Left ventricle myocardium superior (tissue), 1 donor: ENCODE data around the gene NPEPPS. TPM values are rescaled to one million over a fixed set of nuclear protein-coding genes. Genes with fewer than 3 reads are reported as not detected.

Source experiments
- ATAC-seq: fragments of 200-7000 bp; cut with Tn5 transposase; one replicate; pipeline ENCODE4 v1.9.1; 2020; ENCODE audit warnings: mild to moderate bottlenecking, moderate library complexity
- DNase-seq: peaks from one replicate; pipeline ENCODE4 v3.0.0-alpha.2; 2020
- intact Hi-C: fragments of 100-400 bp; cut with micrococcal nuclease; formaldehyde crosslinking; loops from one replicate; pipeline ENCODE4 v1.11.0; 2022
- total RNA-seq: library from RNA; stranded (reverse); fragmentation: NEBNext Ultra II Directional; extraction: Animal tissue kit (Norgen Biotek cat#: 25700); gene quantifications from one replicate; pipeline ENCODE4 v1.2.1, GENCODE V29; 2021
- donor health status: DM: no; HTN: yes; CAD: no; lungs with severe emphysema.

The NPEPPS gene
- total RNA-seq, 1 donor from 2014 or later: 93.0 TPM

DNA sequence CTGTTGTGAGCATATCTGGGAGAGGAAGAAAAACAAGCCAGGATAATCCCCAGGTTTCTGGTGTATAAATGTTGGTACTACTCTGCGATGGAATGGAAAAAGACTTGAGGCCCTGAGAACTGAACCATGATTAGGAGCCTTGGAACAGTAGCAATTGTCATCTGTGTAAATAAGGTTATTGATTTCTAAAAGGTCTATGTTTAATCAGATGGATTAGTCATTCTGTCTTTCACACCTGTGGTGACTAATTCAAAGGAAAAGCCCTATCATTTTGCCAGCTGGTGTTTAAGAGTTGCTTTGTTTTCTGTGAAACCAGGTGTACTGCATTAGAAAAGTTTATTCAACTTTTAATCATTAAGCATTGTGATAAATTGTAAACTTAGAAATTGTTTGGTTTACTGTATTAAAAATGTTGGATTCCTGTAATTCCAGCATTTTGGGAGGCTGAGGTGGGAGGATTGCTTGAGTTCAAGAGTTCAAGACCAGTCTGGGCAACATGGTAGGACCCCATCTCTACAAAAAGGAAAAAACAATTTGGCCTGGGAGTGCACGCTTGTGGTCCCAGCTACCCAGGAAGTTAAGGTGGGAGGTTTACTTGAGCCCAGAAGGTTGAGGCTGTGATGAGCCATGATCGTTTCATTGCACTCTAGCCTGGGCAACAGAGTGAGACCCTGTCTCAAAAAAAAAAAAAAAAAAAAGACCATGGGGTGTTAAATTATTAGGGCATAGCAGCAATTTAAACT lies 89.8 kb downstream of the NPEPPS start:
- intact Hi-C loops: no loop called here
- ATAC-seq: no peak
- DNase-seq: no peak

DNA sequence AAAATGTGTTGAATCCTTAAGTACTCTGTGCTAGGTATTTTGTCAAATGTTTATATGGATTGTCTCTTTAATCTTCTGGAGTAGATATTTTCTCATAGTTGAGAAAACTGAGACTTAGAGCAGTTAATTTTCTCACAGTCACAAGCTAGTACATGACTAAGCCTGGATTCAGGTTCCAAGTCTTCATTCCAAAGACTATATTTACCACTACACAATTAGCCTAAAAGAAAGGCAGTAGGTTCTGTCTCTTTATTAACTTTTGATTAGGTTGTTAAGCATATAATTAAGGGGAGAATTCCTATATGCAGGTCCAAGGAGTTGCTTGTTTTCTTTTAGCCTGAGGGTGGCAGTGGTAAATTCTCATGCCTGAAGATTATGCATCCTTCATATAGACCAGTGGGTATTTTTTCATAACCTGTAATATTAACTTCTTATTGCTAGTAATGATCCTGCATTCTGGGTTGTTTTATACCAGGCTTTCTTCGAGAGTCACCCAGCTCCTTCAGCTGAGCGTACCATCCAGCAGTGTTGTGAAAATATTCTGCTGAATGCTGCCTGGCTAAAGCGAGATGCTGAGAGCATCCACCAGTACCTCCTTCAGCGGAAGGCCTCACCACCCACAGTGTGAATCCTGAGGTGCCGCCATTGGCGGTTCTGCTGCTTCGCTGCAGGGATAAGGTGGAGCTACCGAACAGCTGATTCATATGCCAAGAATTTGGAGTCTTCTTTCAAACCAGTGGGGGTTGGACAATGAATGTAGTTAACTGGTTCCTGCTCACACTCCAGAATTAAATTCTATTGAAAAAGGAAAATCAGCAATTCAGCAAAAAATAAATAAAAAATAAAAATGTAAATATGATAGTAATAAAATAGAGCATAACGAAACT lies 90.6 kb downstream of the NPEPPS start:
- ATAC-seq: peak; percentile 77
- DNase-seq: peak; percentile 43
- intact Hi-C loops: no loop called here

DNA sequence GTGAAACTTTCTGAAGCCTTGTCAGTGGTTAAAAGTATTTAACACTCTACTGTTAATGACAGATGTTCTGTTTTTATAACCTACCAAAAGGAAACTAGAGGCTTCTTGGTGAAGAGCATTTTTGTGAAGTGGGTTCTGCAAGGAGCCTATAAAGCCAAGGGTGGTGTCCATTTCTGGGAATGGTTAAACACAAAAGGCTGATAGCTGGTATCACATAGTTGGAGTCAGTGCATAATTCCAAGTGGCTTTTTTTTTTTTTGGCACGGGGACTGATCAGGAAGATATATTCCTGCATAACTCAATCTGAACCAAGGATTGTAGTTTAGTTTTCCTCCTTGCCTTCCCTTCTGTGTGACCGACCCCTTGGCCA lies 91.3 kb downstream of the NPEPPS start:
- ATAC-seq (no peak), DNase-seq (no peak)
- intact Hi-C loops: no loop called here

DNA sequence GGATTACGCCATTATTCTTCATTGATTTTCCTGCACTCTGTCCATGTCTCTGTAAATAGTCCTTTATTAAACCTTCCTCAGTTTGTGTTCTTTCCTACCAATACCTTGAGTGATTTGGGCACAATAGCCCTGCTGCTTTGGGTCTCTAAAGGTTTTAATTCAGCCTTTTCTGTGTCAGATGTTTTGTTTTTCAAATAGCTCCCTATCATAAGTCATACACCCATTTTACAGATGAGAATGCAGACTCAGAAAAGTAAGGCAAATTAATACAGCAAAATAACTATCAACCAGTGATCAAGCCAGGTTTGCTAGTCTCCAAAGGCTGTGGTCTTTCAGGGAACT lies 93.8 kb downstream of the NPEPPS start:
- no peak for ATAC-seq
- intact Hi-C loops: no loop called here

DNA sequence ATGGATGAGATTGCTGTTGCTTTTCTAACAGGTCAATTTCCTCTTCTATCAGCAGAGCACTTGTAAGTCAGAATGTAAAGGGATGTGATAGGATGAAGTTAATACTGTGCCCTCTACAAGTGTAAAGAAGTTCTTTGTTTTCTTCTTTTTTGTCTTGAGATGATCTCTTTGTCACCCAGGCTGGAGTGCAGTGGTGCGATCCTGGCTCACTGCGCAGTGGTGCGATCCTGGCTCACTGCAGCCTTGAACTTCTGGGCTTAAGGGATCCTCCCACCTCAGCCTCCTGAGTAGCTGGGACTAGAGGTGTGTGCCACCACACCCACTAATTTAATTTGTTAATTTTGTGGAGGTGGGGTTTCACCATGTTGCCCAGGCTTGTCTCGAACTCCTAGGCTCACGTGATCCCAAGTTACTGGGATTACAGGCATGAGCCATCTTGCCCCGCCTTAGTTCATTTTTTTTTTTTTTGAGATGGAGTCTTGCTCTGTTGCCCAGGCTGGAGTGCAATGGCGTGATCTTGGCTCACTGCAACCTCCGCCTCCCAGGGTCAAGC lies 97.2 kb downstream of the NPEPPS start:
- ATAC-seq: no peak
- intact Hi-C loops: no loop called here
- DNase-seq: no peak

More for the DNA sequence above, 93.8 kb downstream of the NPEPPS start:
- DNase-seq: no peak

DNA sequence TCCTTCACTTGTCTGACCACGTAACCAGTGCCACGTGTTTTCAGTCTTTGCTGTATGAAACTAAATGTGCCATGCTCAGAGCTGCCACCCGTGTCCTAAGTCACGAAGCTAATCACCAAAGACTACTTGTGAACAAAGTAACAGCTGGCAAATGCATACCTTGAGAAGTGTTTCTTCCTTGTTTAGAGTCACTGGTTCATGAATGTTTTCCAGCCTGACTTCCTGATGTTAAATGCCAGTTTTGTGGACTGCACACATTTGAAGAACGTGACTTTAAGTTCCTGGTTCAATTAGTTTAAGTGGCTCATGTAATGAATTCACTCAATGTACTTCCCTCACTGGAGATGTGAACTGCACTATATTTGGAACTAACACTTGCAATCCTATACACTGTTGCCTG lies 98.9 kb downstream of the NPEPPS start:
- ATAC-seq (peak; percentile 23), DNase-seq (no peak)
- intact Hi-C loops: no loop called here

DNA sequence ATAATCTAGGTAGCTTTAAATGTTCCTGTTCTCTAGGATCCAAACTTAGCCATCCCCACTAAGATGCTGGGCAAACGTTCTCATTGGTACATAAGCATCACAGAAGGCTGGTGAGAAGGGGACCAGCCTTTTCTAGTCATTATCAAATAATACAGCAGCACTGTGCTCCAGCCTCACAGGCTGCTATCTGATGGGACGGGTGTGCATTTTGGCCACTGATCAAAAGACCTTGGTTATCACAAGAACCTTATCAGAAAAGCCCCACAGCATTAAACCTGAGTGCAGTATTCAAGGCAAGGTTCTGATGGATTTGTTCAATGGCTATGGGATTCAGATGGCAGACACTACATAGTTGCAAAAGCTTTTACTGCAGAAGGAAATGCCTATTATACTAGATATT lies 99.7 kb downstream of the NPEPPS start:
- intact Hi-C loops: no loop called here
- DNase-seq: no peak
- ATAC-seq: no peak

DNA sequence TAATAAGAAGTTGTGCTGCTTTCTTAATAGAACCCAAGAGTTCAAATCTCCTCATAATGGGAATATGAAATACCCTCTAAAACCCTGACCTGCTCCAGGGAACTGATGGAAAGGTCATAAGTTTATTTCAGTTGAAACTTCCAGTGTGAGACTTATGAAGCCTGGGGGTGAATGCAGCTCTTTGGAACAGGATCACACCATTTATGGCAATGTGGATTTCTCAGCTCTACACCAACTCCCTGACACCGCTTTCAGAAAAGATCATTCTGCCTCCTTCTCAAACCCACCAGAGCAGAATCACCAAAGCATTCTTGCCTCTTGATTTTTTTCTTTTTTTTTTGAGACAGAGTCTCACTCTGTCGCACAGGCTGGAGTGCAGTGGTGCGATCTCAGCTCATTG lies 102.1 kb downstream of the NPEPPS start:
- DNase-seq (no peak), ATAC-seq (no peak)
- intact Hi-C loops: no loop called here

DNA sequence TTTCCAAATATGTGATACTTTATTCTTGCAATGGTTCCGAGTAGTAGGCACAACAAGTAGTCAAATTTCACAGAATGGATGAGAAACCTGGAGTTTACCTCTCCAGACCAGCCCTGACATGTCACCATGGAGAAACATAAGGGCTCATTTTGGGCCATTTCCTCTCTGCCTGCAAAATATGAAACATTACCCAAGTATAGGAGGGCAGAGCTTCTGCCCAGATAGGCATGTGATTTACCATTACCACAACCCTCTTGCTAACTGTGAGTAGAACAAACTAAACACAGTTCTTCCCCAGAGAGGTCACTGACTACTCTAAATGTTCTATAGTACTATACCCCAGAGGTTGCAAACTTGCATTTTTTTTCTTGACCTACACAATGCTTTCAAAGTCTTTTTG lies 103.1 kb downstream of the NPEPPS start:
- intact Hi-C loops: no loop called here
- ATAC-seq: no peak
- DNase-seq: no peak

DNA sequence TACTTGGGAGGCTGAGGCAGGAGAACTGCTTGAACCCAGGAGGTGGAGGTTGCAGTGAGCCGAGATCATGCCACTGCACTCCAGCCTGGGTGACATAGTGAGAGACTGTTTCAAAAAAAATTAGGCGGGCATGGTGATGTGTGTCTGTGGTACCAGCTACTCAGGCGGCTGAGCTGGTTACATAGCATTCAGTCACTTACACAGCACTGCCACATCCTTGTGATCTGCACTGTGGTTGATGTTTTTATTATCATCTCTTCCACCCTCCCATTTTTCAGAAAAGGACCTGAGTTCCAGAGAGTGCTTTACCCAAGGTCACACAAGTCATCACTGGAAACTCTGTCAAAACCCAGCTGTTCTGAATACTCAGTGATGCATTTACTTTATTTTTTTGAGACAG lies 104.0 kb downstream of the NPEPPS start:
- no peak for ATAC-seq
- intact Hi-C loops: no loop called here
- DNase-seq: no peak

DNA sequence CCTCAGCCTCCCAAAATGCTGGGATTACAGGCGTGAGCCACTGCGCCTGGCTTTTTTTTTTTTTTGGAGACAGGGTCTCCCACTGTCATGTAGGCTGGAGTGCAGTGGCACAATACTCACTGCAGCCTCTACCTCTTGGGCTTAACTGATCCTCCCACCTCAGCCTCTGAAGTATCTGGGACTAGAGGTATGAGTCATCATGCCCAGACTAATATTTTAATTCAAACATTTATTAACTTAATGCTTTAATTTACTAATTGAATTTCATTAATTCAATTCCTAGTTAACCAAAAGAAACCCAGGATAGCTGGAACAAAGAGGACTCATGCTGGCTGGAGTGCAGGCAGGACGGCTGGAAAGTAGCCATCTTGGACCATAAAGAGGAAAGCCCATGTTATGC lies 104.8 kb downstream of the NPEPPS start:
- ATAC-seq (no peak), DNase-seq (no peak)
- intact Hi-C loops: no loop called here

DNA sequence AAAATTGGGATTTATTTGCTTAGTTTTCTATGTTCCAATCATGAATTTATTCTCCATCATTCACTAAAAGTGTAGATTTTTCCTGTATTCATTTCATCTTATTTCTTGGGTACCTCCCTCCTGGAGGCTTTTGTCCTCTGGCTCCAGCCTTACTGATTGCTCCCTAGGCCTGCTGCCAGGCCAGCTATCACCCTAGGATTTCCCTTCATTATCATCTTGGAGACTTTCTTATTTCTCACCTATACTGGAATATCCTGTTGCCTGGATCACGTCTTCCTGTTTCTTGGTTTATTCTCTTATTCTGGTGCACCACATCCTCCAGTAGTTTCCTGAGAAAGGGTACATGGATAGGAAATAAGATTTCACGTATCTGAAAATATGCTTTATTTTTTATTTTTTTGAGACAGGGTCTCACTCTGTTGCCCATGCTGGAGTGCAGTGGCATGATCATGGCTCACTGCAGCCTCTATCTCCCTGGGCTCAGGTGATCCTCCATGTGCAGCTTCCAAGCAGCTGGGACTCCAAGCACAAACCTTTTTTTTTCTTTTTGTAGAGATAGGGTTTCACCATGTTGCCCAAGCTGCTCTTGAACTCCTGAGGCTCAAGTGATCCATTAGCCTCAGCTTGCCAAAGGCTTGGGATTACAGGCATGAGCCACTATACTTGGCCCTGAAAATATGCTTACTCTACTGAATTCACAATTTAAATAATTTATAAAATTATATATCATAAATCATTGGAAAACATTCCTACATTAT lies 105.5 kb downstream of the NPEPPS start:
- intact Hi-C loops: no loop called here
- ATAC-seq (no peak), DNase-seq (no peak)

DNA sequence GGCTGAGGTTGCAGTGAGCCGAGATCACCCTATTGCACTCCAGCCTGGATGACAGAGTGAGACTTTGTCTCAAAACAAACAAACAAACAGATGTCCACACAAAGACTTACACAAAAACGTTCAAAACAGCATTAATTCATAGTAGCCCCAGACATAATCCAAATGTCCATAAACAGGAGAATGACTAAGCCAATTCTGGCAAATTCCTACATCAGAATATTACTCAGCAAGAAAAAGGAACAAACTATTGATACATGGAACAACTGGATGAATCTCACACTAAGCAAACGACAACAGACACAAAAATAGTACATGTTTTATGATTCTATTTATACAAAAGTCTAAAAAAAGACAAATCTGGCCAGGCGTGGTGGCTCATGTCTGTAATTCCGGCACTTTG lies 108.0 kb downstream of the NPEPPS start:
- DNase-seq (no peak), ATAC-seq (no peak)
- intact Hi-C loops: no loop called here

DNA sequence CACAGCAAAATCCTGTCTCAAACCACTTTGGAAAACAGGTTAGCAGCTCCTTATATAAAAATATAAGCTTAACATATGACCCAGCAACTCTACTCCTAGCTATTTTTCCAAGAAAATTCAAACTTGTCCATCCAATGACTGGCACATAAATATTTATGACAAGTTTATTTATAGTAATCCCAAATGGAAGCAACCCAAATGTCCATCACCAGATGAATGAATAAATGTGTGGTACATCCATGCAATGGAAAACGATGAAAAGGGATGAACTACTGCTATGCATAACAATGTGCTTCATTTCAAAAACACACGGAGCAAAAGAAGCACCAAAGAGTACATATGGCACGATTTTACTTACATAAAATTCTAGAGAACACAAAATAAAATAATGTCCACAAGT lies 109.2 kb downstream of the NPEPPS start:
- ATAC-seq (no peak), DNase-seq (no peak)
- intact Hi-C loops: no loop called here

DNA sequence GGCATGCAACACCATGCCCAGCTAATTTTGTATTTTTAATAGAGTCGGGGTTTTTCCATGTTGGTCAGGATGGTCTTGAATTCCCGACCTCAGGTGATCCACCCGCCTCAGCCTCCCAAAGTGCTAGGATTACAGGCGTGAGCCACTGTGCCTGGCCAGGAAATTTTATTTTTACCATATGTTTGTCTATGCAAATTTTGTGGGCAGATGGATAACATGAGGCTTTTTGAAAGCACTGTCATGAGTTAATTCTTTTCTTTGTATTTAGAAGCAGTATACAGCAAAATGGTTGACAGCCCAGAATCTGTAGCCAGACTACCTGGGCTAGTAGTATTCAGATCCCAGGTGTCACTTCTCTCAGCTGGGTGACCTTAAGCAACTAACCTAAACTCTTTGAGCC lies 110.3 kb downstream of the NPEPPS start:
- ATAC-seq (no peak), DNase-seq (no peak)
- intact Hi-C loops: no loop called here

DNA sequence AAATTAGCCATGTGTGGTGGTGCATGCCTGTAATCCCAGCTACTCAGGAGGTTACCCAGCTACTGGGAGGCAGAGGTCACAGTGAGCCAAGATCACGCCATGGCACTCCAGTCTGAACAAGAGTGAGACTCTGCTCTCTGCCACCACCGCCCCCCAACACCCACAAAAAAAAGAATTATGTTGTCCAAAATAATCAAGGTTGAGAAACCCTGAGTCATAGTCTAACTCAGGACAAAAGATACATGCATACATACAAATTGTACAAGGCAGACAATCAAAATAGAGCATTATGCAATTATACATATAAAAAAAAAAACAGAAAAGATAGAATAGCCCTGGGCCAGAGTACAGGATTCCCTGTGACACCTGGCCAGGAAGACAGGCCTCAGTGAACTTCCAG lies 112.2 kb downstream of the NPEPPS start:
- DNase-seq (no peak), ATAC-seq (no peak)
- intact Hi-C loops: no loop called here

DNA sequence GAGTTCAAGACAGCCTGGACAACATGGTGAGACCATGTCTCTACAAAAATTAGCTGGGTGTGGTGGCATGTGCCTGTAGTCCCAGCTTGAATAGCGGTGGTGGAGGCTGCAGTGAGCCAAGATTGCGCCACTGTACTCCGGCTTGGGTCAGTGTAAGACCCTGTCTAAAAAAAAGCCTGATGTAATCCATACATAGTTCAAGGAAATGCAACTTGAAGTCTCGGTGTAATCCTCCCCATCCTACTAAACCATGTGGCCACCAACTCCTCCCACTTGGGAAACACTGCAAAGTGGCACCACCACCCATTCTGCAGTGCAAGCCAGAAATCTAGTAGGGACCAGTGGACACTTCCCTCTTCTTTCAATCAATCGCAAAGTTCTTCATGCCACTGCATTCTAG lies 113.4 kb downstream of the NPEPPS start:
- ATAC-seq (no peak), DNase-seq (no peak)
- intact Hi-C loops: no loop called here

DNA sequence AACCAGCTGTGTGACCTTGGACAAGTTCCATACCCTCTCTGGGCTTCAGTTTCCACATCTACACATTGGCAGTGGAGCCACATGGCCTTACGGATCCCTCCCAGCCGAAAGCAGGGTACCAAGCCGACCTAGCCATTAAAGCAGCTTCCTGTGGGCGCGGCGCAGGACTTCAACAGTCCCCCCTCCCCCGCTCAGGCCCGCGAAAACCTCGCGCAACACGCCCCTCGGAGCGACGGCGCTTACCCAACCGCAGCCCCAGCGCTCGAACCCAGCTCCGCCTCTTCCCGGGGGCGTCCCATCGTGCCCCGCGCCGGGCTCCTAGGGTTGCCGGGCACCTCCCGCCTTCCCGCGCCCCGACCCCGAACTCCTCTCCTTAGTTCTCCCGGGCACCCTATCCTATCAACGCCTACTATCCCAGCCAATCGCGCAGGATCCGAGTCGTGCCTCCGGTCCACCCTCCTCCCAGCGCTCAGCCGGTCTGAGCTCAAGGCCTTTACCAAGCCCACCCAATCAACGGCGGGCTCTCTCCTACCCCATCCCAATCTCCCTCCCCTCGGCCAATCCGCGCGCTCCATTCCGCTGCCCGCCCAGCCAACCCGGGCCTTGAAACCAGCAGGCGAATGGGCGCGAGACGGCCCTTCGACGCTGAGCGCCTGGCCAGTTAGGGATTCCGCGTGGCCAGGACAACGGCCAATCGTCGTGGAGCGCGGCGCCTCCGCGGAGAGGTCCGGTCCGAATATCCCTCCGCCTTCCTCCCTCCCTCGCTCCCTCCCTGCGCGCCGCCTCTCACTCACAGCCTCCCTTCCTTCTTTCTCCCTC lies 118.5 kb downstream of the NPEPPS start, which contains the start of gene KPNB1:
Gene KPNB1, plus strand, starts transcription at position 767 of the 819 bp plus-strand sequence. CDS start 326 bp downstream, outside the sequence.
- peak; percentile 89 for ATAC-seq
- DNase-seq: peak; percentile 100
- intact Hi-C loops: no loop called here

DNA sequence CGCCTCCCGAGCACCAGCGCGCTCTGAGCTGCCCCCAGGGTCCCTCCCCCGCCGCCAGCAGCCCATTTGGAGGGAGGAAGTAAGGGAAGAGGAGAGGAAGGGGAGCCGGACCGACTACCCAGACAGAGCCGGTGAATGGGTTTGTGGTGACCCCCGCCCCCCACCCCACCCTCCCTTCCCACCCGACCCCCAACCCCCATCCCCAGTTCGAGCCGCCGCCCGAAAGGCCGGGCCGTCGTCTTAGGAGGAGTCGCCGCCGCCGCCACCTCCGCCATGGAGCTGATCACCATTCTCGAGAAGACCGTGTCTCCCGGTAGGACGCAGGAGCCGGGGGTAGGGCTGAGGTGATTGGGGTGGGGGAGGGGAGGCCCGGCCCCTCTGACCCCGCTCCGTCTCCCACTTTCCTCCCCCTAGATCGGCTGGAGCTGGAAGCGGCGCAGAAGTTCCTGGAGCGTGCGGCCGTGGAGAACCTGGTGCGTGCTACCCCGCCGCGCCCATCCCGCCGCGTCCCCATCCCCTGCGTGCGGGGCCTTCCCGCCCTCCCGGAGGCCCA lies 119.1 kb downstream of the NPEPPS start:
- peak; percentile 30 for ATAC-seq
- no peak for DNase-seq
- intact Hi-C loops: no loop called here
